Ecto neural progenitor cell (in vitro differentiated cells): ENCODE results near the gene DPF3.

Experiments
- DNase-seq: peaks from one replicate; pipeline ENCODE4 v3.0.0-alpha.2; 2018; ENCODE audit warnings: low spot score

The DPF3 gene

DNA sequence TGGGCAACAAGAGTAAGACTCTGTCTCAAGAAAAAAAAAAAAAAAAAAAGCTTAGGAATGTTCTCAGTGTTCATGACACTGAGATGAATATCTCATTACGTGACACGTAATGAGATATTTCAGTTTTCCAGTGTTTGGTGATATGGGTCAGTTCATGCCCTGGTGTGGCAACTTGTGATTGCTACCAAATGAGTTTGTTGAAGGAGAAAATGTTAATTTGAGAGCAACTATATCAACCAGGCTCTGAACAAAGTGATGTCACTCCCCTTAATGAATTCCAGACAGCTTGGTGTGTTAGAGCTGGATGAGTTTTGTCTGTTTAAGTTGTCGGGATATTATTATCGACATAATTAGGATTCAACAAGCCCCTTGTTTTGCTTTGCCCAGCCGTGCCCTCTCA lies 211.7 kb downstream of the DPF3 start:
- no peak for DNase-seq

DNA sequence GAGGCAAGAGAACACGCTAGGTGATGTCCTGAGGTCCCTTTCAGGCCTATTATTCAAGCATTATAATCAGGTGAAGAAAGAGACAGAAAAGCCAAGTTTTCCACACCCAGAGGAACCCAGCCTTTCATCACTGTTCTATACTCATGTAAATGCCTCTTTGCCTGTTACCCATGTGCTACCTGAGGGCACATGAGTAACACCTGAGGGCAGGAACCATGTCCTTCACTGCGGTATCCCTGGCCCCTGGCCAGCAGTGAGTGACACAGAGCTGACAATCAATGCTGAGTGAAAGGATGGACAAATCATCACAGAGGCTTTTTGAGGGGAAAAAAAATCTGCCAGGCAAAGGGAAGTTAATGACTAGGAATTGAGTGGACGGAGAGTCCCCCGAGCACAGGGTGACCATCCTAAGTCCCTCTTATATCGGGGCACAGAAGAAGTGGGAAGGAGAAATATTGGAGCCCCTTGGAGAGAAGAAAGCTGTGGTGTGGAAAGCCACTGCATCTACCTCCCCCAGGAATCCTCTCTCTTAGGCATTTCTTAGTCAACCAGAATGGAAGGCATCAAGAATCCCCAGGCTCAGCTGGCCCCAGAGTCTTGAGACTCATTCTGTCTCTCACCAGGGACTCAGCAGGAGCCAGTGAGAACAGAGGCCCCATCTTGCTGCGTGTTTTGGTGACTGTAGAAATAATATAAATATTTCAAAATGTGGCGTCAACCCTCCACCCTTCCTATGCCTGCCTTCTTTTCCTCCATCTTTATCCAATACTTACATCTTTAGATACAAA lies 212.9 kb downstream of the DPF3 start:
- no peak for DNase-seq

DNA sequence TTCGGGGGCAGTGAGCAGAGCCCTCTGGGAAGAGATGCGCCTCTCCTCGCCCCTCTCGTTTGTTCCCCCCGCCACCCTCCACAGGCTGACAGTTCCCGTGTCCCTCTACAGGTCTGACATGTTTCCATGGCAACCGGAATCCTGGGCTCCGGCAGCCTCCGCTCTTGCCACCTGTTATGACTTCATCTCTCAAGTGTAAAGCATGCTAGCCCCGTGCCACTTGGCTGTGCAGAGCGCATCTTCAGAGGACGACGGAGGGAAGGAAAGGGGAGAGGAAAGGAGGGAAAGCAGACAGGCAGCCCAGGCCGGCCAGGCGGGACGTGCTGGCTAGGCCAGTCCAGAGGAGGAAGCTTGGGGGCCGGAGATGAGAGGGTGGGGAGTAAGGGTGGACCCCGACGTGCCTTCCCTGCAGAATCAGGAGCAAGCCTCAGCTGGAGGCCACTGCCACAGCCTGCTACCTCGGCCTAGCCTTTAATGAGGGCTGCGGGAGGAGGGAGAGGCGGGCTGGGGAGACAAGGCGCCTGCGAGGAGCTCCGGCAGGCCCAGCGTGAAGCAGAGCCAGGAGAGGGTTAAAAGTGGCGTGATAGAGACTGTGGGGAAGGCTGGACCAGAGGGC lies 214.3 kb downstream of the DPF3 start:
- peak; percentile 62 for DNase-seq

DNA sequence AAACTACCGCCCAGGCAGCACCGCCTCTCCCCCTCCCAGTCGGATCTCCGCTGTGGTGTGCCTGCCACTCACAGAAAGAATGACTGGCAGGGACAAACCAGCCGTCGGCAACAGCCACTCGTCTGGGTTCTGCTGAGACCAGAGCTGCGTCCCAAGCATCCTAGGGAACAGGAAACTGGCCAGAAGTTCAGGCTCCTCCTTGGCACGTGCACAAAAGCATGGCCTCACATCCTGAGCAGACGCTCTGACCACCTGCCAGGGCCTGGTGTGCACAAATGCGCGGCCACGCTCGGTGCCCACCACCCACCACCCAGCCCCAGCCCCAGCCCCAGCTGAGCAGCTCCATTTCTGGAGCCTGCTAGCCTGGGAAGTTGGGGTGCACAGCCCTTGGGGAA lies 214.8 kb downstream of the DPF3 start:
- DNase-seq = no peak

DNA sequence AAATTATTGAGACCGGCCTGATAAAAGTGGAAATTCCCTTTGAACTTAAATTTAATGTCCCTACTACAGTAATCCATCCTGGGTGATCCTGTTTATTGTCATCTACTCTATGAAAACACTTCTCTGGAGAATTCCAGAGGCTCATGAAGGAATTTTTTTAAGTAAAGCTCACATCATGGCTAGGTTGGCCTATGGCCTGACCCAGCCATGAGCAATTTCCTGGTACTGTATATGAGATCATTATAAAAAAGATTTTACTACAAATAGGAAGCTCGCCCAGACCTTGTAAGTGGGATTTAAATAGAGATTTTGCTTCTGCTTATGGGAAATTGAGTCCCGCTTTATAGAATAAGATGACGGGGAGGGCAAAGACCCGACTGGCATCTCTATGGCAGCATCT lies 215.5 kb downstream of the DPF3 start:
- DNase-seq = no peak

DNA sequence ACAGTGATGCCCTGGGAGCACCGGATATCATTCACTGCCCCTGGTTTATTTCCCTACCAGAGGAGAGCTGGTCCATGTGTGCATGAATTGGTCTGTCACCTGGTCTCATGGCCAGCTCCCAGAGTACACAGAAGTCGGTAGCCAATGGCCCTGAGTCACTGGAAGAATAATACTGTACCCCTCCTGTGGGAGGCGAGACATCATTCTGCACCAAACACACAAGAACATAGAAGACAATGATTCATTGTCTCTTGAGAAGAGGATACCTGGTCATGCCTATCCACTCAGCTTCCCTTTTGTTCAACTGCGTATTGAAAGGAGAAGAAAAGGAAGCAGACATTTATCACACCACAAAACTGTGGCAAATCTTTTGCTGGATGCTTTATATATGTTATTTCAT lies 216.2 kb downstream of the DPF3 start:
- no peak for DNase-seq

DNA sequence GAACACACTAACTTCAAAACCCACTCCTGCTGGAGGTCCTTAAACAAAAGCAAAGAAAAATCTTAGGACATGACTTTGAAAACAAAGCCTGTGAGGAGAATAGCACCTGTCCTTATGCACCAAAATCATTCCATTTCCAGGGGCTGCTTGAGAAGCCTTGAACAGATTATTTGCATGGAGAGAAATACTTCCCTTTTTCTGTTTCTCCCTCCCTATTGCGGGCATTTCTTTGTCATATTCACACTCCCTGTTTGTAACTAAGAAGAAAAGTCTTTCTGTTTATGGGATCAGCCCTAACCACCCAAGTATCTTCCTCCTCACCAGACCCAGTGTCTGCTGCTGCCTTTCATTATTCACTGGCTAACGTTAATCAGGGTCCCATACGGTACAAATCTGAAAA lies 218.8 kb downstream of the DPF3 start:
- DNase-seq = no peak

DNA sequence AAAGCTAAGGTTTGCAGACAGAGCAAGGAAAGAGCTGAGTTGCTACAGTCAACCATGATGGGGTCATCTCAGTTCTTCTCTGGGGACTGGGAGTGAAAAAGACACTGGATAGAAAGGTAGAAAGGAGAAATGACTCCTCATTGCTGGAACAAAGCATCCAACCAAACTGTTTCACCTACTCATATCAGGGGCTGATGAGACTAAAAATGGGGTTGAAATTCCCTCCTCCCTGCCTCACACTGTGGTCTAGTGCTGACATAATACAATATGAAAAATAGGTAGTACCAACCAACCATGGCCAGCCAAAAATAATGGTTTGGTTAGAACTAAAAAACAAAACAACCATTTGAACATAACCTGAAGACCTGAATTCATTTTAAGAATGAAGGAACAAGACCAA lies 220.7 kb downstream of the DPF3 start:
- no peak for DNase-seq

DNA sequence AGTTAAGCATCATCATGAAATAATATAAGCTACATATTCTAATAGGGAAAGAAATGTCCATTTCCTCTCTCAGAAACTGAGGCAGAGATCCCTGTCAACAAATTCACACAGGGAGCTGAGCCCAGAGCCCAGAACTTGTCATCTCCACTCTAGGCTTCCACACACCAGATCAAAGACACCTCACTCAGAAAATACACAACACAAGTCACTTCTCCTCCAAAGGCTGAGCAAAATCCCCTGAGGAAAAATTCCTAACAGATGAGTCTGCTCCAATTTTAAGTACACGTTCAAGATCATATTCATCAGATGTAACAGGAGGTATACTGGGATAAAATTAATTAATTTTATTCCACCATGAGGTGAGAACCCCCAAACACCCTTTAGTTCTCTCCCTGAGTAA lies 227.3 kb downstream of the DPF3 start:
- DNase-seq = no peak

DNA sequence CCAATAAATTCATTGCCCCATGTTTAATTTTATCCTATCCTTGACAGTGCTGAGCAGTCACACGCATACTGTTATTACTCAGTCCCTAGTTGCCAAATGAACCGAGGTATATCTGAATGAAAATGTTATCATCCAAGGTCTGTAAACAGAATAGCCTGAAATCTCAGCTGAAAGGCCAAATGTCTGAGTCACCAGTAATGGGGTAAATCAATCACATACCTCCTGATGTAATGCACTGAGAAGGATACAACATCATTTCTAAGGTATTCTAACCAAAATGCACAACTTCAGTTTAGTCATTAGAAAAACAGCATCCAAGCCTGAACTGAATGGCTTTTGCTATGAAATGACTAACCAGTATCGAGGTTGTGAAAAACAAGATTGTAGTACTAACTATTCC lies 228.6 kb downstream of the DPF3 start:
- no peak for DNase-seq

DNA sequence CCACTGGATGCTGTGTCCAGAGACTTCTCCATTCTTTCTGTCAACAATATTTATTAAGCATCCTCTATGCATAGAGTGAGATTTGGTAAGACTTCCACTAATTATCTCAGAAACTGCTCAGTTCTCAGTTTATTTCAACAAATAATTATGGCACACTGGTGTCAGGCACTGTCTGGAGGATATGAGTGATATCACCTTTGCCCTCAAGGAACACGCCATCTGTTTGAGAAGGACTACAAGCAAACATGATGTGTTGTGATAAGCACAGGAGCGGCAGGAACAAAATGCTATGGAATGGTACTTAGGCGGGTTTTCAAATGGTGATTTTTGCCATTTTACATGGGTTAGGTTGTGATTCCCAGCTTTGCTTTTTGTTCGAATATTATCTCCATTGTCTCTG lies 229.2 kb downstream of the DPF3 start:
- DNase-seq = no peak

DNA sequence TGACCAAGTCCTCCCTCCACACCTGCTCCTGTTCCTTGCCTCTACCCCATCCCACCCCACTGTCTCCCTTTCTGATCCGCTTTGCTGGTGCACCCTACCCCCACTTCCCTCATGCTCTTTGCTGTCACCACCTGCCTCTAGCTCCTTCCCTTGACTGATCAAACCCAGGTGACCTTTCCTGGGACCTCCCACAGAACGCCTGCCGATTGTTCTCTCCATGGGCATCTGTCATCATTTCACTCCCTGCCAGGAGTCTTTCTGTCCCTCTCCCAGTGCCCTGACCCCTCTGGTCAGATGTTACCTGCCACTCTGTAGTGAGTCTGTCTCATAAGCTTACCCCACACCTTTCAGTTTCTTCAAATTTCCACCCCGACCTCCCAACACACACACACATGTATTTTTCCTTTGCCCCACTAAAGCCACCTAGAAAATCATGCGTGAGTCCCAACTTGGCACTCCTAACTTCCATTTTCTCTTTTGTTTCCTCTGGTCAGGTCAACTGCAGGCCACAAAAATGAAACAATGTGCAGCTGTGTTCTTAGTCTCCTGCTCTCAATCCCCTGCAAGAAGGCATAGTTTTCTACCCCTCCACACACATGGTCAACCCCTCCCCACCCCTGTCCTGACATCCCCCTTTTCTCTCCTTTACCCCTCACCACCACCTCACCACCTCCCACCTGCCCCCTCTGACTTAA lies 229.8 kb downstream of the DPF3 start:
- no peak for DNase-seq

DNA sequence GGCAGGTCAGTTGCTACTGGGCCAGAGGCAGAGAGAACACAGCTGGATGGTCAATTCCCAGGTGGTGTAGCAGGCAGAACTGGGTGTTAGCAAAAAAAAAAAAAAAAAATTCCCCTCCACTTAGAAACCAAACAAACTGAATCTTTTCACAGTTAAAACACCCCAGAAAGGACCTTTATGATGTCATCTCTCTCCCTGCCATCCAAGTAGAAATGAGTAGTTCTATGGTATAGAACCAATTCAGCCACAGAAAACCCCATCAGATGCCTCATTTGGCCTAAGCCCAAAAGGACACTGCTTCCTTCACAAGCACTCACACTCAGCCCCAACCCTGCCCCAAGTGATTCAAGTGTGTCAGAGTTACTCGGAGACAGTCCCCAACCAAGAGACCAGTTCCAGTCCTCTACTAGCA lies 230.8 kb downstream of the DPF3 start:
- no peak for DNase-seq

DNA sequence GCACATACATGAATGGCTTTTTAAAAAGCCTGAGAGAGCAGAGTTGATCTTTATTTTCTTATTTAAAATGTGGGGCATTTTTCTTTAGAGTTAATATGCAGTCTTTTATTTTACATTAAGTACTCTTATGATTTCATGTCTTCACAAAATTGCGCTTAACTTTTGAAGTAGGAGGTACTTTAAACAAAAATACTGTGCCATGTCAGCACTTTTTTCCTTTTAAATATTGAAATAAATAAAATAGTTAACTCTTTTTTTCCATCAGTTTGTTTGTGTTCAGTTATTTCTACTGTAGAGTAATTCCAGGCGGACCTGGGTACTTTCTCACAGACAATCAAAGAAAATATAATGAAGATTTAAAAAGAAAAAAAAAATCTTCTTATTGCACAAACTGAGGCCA lies 231.7 kb downstream of the DPF3 start:
- DNase-seq = no peak

DNA sequence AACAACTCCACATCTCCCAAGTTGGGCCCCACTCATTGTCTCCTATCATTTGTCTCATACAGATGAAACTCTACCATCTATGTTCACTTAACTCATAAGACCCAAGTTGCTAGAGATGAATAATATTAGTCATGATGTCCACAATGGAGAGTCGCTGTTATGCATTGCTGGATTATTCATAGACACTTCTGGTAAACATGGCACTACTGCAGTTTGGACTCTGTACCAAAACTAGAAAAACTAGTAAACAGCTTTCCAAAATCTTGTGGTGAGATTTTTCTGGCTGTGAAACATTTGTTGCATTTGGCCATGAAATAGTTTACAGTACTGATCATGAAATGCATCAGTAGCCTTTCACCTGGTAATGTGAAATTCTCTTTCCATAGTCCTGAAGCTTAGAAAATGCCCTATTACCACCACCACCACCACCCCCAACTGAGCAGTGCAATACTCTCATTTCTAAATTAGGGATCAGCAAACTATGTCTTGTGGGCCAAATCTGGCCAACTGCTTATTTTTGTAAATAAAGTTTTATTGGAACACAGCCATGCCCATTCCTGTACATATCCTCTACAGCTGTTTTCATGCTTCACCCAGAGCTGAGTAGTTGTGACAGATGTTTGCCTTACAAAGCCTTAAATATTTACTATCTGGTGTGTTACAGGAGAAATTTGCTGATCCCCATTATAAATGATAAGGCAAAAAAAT lies 236.5 kb downstream of the DPF3 start:
- no peak for DNase-seq

DNA sequence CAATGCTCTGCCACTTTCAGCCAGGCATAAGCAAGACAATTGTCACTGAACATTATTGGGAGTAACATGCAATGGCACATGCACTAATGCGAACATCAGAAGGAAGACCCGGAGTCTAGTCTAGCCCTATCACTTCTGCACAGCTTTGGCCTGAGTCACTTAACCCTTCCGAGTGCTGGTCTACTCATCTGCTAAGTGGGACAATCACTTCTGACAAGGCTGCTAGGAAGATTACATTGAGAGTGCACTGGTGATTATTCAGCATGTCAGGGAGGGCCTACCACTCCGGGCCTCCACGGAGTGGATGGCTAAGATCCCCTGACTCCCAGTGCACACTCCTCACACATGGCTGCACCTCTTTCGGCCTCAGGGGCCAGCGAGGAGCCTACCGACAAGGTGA lies 240.9 kb downstream of the DPF3 start:
- no peak for DNase-seq

DNA sequence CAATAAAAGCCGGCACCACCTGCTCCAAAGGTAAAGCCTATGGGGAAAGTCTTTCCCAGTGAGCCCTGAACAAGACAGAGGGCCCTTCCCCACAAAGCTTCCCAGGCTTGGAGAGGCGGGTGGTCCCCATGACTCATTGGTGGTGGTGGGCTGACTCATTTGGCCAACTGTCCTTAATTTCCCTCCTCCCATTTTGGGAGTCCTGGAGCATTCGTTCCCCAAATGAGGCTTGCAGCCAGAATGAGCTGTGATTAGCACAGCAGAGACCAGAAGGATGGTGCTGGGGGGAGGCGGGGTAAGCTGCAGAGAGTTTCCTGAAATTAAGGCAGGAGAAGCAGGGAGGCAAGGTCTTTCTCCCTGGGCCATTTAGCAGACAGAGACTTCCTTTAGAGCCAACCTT lies 241.7 kb downstream of the DPF3 start:
- no peak for DNase-seq

DNA sequence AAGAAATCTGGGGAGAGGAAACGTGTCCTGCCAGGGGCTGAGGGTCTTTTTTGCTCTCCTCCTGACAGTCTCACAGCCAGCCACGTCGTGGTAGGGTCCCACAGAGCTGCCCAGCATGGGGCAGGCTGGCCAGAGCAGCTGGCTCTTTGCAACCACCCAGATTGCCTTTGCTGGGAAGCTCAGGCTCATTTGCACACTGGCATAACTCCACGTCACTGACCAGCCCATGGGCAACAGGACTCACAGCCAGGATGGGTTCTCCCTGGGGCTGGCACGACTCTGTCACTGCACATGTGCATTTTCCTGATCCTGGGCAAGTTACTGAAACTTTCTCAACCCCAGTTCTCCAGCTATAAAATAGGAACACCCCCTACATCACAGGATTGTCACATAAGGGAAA lies 242.2 kb downstream of the DPF3 start:
- DNase-seq = no peak

DNA sequence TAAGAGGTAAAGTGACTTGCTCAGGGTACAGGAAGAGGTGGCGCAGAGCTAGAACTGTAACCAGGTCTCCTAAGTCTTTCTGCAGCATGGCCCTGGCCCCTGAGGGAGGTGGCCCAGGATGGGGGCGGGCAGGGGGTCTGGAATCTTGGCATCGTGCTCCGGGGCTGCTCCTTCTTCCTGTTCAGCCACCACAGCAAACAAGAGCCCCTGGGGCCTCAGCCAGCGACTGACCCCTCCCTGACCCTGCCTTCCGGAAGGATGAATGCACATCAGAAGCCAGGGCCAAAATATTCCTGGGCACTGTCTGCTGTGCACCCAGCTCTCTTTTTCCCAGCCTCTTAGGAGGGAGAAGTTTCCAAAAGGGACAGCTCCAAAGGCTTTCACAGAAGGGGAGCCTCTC lies 242.8 kb downstream of the DPF3 start:
- DNase-seq = peak; percentile 45

DNA sequence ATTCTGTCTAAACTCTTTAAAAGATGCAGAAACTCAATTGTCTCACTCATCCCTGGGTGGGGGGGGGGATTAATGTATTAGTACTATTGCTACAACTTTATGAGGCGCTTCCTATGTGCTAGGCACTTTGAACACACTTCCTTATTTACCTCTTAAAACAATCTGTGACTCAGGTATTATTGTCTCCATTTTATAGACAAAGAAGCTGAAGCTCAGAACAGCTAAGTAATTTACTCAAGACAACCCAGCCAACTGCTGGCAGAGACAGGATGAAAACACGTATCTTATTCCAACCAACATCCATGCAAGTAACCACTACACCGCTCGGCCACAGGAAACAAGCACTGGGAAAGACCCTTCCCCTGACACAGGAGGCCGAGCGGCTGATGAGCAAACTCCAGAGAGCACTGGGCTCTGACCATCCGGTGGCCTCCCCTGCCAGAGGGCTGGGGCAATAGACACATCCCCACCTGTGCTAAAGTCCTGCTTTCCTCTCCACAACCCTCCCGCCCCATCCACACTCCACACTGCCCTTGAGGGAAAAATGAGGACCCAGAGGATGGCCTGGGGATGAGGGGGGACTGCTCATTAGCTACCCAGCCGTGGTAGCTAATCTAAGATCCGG lies 244.2 kb downstream of the DPF3 start:
- peak; percentile 33 for DNase-seq

DNA sequence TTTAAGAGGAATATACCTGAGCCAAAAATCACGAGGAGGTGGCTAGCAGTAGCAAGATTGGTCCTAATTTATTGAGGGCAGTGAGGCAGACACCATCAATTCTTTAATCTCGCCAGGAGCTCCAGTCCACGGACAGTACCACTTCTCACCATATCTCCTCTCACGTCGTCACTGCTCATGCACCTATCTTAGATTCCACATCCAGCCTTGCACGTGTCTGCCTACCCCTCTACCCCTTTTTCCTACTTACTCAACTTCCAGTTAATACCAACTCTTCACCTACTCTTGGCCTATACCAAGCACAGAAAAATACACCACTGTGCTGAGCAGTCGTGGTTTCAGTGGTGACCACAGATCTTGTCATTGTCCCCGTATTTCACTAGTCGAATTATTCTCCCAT lies 246.1 kb downstream of the DPF3 start:
- DNase-seq = no peak

DNA sequence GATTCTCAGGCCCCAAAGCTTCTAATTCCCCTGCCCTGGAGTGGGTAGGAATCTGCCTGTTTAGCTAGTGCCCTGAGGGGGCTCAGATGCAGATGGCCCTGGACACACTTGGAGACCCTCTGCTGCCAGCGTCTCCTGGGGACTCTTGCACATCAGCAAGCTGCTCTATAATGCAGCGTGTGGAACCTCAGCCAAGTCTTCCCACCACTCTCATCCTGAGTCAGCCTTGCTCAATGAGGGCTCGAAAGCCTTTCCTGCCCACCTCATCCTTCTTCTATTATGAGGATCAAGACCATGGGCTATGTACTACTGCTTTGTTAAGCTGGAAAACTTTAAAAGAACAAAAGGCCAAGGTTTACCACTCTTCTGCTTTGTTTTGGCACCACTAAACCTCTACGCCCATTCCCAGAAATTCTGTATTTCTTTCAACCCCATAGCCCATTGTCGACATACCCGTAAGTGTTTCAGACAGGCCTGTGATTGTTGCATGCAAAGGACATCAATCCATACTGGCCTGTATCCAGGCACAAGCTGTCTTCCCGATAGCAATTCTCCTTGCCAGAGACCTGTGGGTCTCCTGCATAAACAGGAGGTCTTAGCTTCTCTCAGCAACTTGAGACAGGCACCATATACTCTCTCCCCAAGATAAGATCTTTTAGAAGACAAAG lies 246.9 kb downstream of the DPF3 start:
- no peak for DNase-seq
